Gastrocnemius medialis (tissue), 4 donors: ENCODE data around the gene HIGD2A.

Source experiments
- POLR2A ChIP-seq, 2 donors: fragments of 450-650 bp; IDR thresholded peaks; one replicate each; pipeline ENCODE4 v1.6.1; 2017; ENCODE audit warnings: antibody characterized with exemption in 2 of 2, mild to moderate bottlenecking in 2 of 2, moderate library complexity in 2 of 2
- TF ChIP-seq, protein P1 (sequence below), 5 experiments: fragments of 450-650 bp in 3 of 5; fragments of 200-600 bp in 2 of 5; sonication (generic) in 2 of 5; IDR thresholded peaks in 4 of 5; conservative IDR thresholded peaks in 1 of 5; 1 replicate in 4 of 5; 2 replicates in 1 of 5; pipeline ENCODE4 v1.5.1; 2016 to 2019; ENCODE audit warnings: antibody characterized with exemption in 5 of 5, mild to moderate bottlenecking in 3 of 5, moderate library complexity in 3 of 5

DNA sequence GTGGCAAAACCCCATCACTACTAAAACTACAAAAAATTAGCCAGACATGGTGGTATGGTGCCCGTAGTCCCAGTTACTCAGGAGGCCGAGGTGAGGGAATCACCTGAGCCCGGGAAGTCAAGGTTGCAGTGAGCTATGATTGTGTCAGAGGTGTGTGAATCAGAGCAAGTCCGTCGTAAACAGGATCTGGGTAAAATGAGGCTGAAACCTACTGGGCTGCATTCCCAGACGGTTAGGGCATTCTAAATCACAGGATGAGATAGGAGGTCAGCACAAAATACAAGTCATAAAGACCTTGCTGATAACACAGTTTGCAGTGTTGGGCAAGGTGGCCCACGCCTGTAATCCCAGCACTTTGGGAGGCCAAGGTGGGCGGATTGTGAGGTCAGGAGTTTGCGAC lies 29.7 kb downstream of the HIGD2A start:
- no peak for TF ChIP-seq POLR2A (IDR thresholded peaks at IDR 0.05)
- TF ChIP-seq, protein P1, sequence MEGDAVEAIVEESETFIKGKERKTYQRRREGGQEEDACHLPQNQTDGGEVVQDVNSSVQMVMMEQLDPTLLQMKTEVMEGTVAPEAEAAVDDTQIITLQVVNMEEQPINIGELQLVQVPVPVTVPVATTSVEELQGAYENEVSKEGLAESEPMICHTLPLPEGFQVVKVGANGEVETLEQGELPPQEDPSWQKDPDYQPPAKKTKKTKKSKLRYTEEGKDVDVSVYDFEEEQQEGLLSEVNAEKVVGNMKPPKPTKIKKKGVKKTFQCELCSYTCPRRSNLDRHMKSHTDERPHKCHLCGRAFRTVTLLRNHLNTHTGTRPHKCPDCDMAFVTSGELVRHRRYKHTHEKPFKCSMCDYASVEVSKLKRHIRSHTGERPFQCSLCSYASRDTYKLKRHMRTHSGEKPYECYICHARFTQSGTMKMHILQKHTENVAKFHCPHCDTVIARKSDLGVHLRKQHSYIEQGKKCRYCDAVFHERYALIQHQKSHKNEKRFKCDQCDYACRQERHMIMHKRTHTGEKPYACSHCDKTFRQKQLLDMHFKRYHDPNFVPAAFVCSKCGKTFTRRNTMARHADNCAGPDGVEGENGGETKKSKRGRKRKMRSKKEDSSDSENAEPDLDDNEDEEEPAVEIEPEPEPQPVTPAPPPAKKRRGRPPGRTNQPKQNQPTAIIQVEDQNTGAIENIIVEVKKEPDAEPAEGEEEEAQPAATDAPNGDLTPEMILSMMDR (IDR thresholded peaks at IDR 0.05 in 4 of 5, conservative IDR thresholded peaks at IDR 0.05 in 1 of 5), result no peak
